Measurements from ENCODE around the gene SLC49A3.

SLC49A3 gene

DNA sequence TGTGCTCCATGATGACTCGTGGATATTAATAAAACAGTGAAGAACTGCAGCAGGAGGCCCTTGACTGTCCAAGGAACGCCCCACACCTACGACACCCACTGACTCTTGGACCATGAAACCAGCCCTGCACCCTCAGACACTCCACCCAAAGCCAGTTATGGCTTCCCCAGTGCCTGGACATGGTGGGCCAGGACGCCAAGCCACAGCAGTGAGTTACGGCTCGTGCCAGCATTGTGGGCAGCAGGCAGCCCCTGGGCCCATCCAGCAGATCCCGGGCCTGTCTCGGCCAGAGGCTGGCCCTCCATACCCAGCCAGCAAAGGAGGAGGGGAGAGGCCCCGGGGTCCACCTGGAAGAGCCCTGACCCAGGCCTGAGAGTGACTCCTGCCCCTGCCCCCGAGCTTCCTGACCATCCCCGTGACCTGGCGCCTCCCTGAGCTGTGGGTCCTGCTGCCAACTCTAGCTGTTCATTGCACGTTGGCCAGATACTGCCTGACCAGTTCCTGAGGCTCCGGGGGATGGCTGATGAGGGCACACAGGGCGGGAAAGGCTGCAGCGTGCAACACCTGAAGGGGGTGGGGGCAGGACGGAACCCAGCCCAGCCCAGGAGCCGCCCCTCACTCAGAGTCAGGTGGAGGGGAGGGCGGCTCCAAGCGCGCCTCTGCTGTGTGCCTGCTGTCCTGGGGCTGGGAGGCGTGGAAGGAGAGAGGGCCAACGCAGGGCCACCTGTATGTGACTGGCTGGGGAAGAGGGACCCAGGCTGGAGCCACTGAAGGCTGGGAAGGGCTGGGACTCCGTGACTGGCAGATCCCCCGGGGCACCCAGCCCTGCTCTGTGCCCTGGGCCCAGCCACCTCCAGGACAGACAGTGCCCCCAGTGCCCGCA is 739 bp downstream of the SLC49A3 start:
- no peak for DNase-seq (ENCODE audit: low read depth)
- H3K4me3 ChIP-seq (ENCODE audit: low read depth, low read length), result peak overlapping the region; percentile 18

DNA sequence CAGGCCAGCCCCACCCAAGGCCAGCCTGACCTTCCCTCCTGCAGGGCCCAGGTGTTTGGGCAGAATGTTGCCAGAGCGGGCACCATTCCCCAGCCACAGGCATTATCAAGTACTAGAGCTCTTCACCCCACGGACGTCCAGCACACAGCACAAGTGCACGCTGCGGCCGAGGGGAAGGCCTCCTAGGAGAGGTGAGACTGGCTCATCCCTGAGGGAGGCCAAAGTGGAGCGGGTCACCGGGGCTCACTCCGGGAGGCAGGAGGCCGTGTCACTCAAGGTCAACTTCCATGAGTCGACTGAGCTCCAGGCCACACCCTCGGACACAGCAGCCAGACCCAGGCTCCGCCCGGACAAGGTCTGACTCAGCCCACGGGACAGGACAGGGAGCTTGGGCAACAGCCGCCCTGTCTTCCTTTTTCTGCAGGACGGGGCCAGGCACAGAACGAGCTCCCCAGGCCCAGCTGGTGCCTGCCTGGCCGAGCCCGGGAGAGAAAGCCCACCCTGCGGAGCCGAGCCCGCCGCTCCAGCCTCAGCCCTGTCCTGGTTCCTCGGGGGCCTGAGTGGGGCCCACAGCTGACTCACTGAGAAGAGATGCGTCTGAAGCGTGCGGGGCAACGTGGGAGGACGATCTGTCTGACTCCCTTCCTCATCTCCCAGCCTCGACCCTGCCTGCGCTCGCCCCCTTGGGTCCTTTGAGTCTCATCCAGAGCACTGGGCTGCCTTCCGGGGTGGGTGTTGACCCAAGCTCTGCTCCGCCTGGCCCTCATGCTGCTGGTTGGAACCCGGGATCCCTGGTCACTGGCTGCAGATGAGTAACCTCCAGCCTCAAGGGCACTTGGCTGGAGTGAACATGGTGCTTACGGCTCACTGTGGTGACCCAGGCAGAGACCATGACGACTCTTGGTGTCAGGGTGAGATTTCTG is 1.6 kb downstream of the SLC49A3 start:
- TF ChIP-seq, protein P1, sequence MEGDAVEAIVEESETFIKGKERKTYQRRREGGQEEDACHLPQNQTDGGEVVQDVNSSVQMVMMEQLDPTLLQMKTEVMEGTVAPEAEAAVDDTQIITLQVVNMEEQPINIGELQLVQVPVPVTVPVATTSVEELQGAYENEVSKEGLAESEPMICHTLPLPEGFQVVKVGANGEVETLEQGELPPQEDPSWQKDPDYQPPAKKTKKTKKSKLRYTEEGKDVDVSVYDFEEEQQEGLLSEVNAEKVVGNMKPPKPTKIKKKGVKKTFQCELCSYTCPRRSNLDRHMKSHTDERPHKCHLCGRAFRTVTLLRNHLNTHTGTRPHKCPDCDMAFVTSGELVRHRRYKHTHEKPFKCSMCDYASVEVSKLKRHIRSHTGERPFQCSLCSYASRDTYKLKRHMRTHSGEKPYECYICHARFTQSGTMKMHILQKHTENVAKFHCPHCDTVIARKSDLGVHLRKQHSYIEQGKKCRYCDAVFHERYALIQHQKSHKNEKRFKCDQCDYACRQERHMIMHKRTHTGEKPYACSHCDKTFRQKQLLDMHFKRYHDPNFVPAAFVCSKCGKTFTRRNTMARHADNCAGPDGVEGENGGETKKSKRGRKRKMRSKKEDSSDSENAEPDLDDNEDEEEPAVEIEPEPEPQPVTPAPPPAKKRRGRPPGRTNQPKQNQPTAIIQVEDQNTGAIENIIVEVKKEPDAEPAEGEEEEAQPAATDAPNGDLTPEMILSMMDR (IDR thresholded peaks at IDR 0.05; ENCODE audit: low read depth, low read length, missing control alignments), result no peak
- DNase-seq (ENCODE audit: low read depth), result peak; percentile 28
- in situ Hi-C loops (cut with HindIII; ENCODE audit: low sequenced_read_pairs), result no loop called here
- no peak overlapping the region for H3K4me3 ChIP-seq (ENCODE audit: low read depth, low read length)

More for the DNA sequence above, 739 bp downstream of the SLC49A3 start:
- in situ Hi-C loops (cut with HindIII; ENCODE audit: low sequenced_read_pairs), result no loop called here
- TF ChIP-seq, protein P1 (IDR thresholded peaks at IDR 0.05; ENCODE audit: low read depth, low read length, missing control alignments), result no peak

DNA sequence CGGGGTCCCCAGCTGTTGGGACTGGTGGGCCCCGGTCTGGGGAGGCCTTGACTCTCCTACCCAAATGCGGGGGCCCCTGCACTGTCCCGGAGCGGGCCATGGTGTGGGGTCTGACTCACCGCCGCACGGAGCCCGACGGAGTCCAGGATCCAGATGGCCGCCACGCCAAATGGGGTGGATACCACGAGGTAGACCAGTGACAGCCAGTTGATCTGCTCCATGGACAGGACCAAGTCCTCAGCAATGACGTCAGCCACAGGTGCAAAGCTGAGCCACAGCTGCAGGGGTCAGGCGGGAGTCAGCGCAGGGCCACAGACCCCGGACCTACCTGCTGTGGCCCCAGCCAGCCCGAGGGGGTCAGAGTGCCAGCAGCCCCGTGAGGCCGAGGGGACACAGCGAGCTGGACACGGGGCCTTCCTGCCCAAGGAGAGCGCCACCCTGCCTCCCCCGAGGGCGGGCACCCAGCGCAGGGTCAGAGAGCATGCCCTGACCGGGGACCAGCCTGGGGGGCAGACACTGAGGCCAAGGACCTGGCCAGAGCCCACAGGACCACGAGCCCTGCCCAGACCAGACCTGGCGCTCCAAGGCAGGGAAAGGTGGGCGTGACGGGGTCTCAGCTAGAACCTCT is 2.4 kb downstream of the SLC49A3 start:
- no peak for DNase-seq (ENCODE audit: low read depth)
- TF ChIP-seq, protein P1 (IDR thresholded peaks at IDR 0.05; ENCODE audit: low read depth, low read length, missing control alignments), result no peak
- H3K4me3 ChIP-seq (ENCODE audit: low read depth, low read length), result no peak overlapping the region
- in situ Hi-C loops (cut with HindIII; ENCODE audit: low sequenced_read_pairs), result no loop called here

DNA sequence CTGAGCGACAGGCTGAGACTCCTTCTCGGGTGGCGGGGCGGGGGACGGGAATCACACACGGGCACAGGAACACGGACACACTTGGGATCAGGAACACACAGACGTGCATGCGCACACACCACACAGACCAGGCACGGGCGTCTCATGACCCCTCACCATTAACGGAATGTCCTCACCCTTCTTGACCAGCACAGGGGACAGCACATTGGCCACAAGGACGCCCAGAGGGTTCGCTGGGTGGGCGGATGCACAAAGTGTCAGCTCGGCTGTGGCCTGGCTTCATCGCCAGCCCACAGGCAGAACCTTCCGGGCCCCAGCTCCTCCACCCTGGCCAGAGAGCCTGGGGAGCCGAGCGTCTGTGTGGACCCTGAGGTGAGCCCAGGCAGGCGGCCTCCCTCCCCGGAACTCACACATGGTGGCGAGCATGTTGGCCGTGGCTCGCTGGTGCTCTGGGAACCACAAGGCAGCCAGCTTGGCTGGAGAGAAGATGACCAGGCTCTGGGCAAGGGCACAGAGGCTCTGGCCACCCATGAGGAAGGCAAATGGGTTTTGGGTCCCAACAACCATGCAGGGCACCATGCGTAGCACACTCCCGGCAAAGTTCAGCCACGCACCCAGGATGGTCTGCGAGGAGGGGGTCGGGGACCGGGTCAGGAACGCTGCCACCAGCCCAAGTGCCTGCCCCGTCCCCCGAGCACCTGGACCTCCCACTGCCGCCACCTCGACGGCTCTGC is 3.1 kb downstream of the SLC49A3 start:
- TF ChIP-seq, protein P1 (IDR thresholded peaks at IDR 0.05; ENCODE audit: low read depth, low read length, missing control alignments), result no peak

DNA sequence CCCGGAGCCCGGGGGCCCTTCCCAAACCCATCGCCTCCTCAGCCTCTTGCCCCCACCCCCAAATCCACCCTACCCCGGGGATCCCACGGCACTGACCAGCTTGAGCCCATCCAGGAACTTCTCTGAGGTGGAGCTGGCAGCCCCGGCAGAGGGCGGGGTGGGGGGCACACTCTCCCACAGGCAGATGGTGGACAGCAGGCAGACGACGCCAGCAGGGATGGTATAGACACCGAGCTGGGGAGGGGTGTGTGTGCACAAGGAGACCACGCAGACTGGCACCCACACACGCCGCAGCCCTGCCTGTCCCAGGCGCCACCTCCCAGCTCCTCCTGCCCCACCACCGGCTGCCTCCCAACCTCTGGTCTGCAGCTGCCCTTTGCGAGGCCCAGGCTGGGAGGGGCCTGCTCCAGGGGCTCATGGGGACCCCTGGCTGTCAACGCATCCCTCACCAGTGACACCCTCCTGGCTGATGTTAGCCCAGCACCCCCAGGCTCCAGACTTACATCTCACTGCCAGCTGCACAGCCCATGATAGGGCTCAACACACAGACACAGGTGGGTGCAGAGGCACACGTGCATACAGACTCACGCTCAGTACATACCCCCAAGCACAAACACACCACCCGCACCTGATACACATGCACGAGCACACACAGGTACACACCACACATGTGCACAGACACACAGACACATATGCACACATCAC is 4.2 kb downstream of the SLC49A3 start:
- in situ Hi-C loops (cut with HindIII; ENCODE audit: low sequenced_read_pairs), result no loop called here
- no peak overlapping the region for H3K4me3 ChIP-seq (ENCODE audit: low read depth, low read length)
- no peak for DNase-seq (ENCODE audit: low read depth)
- TF ChIP-seq, protein P1 (IDR thresholded peaks at IDR 0.05; ENCODE audit: low read depth, low read length, missing control alignments), result no peak

More for the DNA sequence above, 3.1 kb downstream of the SLC49A3 start:
- DNase-seq (ENCODE audit: low read depth), result no peak
- in situ Hi-C loops (cut with HindIII; ENCODE audit: low sequenced_read_pairs), result no loop called here
- no peak overlapping the region for H3K4me3 ChIP-seq (ENCODE audit: low read depth, low read length)
